ENCODE results near the gene MS4A4A.
A peak's percentile ranks its signal among the peaks of the same experiment; 100 is the strongest.

Gene MS4A4A

GRCh38 chr11:60349990-60350389 lies 69.5 kb downstream of the MS4A4A start:
- peak; percentile 52 to 84 (median 69) for DNase-seq

GRCh38 chr11:60357771-60358170 lies 77.3 kb downstream of the MS4A4A start:
- DNase-seq, result peak in 2 of 4 experiments; percentile 61 to 76
